GM19328 (cell line): ENCODE data around the gene CORO7.
A peak's percentile ranks its signal among the peaks of the same experiment; 100 is the strongest.
"Not testable (repeated sequence)": the region's sequence is repeated elsewhere in the genome, so short reads cannot be mapped to it uniquely, and the experiment has no call there.

ENCODE experiments used
- ATAC-seq: cut with Tn5 transposase; IDR thresholded peaks from one replicate; pipeline ENCODE4 v1.9.1; 2021; ENCODE audit warnings: mild to moderate bottlenecking, moderate library complexity; ENCODE audit not compliant: unreplicated experiment

The CORO7 gene

GRCh38 chr16:4358831-4359561 lies 57.4 kb downstream of the CORO7 start:
- no peak for ATAC-seq

GRCh38 chr16:4358236-4358635 lies 58.2 kb downstream of the CORO7 start:
- ATAC-seq: no peak

- ATAC-seq: no peak
These were observed 59.6 kb downstream of the CORO7 start for GRCh38 chr16:4356820-4357219.

- ATAC-seq: no peak
These were observed 61.6 kb downstream of the CORO7 start for GRCh38 chr16:4354512-4355409.

- no peak for ATAC-seq
These were observed 62.7 kb downstream of the CORO7 start for GRCh38 chr16:4353675-4354074.

- no peak for ATAC-seq
These were observed 63.6 kb downstream of the CORO7 start for GRCh38 chr16:4352843-4353242.

- no peak for ATAC-seq
These were observed 64.5 kb downstream of the CORO7 start for GRCh38 chr16:4351880-4352279.

GRCh38 chr16:4350787-4351659 lies 65.4 kb downstream of the CORO7 start, which contains the start of gene PAM16:
TSS of gene PAM16 (minus strand) at chr16:4351321. CDS start at chr16:4351234, 87 bp downstream.
- peak; percentile 88 for ATAC-seq

GRCh38 chr16:4350365-4350786 lies 66.0 kb downstream of the CORO7 start:
- ATAC-seq: peak; percentile 3

- no peak for ATAC-seq
These were observed 67.1 kb downstream of the CORO7 start for GRCh38 chr16:4349332-4349731.

- ATAC-seq: no peak
These were observed 68.5 kb downstream of the CORO7 start for GRCh38 chr16:4347765-4348509.

- ATAC-seq: no peak
These were observed 69.4 kb downstream of the CORO7 start for GRCh38 chr16:4347010-4347409.

GRCh38 chr16:4345836-4346781 lies 70.3 kb downstream of the CORO7 start:
- no peak for ATAC-seq

- ATAC-seq: no peak
These were observed 71.2 kb downstream of the CORO7 start for GRCh38 chr16:4344983-4345835.

GRCh38 chr16:4344300-4344982 lies 72.0 kb downstream of the CORO7 start:
- not testable (repeated sequence) for ATAC-seq

- no peak for ATAC-seq
These were observed 73.3 kb downstream of the CORO7 start for GRCh38 chr16:4342866-4343744.

GRCh38 chr16:4341250-4341649 lies 75.1 kb downstream of the CORO7 start:
- ATAC-seq: no peak
